AG08396 (cell line): ENCODE results near the gene MCM8.
"Not testable (repeated sequence)": the region's sequence is repeated elsewhere in the genome, so short reads cannot be mapped to it uniquely, and the experiment has no call there.

Experiments
- DNase-seq: peaks from one replicate; pipeline ENCODE4 v3.0.0; 2012; ENCODE audit warnings: low spot score, mixed read lengths

The MCM8 gene

GRCh38 chr20:6007094-6007528 is 56.7 kb downstream of the MCM8 start:
- no peak for DNase-seq

GRCh38 chr20:6007529-6008103 is 57.2 kb downstream of the MCM8 start:
- DNase-seq: no peak

GRCh38 chr20:6008254-6008653 is 57.8 kb downstream of the MCM8 start:
- peak; percentile 78 for DNase-seq

- DNase-seq: no peak
These were observed 61.7 kb downstream of the MCM8 start for GRCh38 chr20:6012179-6012578.

- no peak for DNase-seq
These were observed 63.6 kb downstream of the MCM8 start for GRCh38 chr20:6014017-6014416.

- no peak for DNase-seq
These were observed 64.5 kb downstream of the MCM8 start for GRCh38 chr20:6014957-6015356.

- DNase-seq: no peak
These were observed 67.0 kb downstream of the MCM8 start for GRCh38 chr20:6017467-6017866.

GRCh38 chr20:6017880-6018279 is 67.4 kb downstream of the MCM8 start:
- DNase-seq: no peak

- no peak for DNase-seq
These were observed 74.3 kb downstream of the MCM8 start for GRCh38 chr20:6024768-6025167.

GRCh38 chr20:6026051-6026450 is 75.6 kb downstream of the MCM8 start:
- DNase-seq: no peak

- DNase-seq: no peak
These were observed 78.4 kb downstream of the MCM8 start for GRCh38 chr20:6028818-6029217.

- DNase-seq: no peak
These were observed 79.1 kb downstream of the MCM8 start for GRCh38 chr20:6029538-6029937.

- no peak for DNase-seq
These were observed 80.1 kb downstream of the MCM8 start for GRCh38 chr20:6030453-6031080.

- DNase-seq: not testable (repeated sequence)
These were observed 82.5 kb downstream of the MCM8 start for GRCh38 chr20:6032907-6033306.

- peak; percentile 32 for DNase-seq
These were observed 83.9 kb downstream of the MCM8 start for GRCh38 chr20:6034134-6034969.

- DNase-seq: no peak
These were observed 85.8 kb downstream of the MCM8 start for GRCh38 chr20:6036213-6036612.

- no peak for DNase-seq
These were observed 86.6 kb downstream of the MCM8 start for GRCh38 chr20:6037082-6037481.

GRCh38 chr20:6038256-6038655 is 87.8 kb downstream of the MCM8 start:
- no peak for DNase-seq

GRCh38 chr20:6039766-6040165 is 89.3 kb downstream of the MCM8 start:
- DNase-seq: no peak

GRCh38 chr20:6040540-6040939 is 90.1 kb downstream of the MCM8 start:
- DNase-seq: no peak

- no peak for DNase-seq
These were observed 90.7 kb downstream of the MCM8 start for GRCh38 chr20:6040958-6041807.

- DNase-seq: no peak
These were observed 91.4 kb downstream of the MCM8 start for GRCh38 chr20:6041808-6042265.
